Cardiac atrium fibroblast (primary cell): ENCODE measurements around the gene OMG. TPM values are rescaled to one million over a fixed set of nuclear protein-coding genes. Genes with fewer than 3 reads are reported as not detected.

Experiments
- total RNA-seq: library from RNA; depleted of rRNA; stranded (reverse); fragments of >200 nt; gene quantifications from 2 replicates; pipeline ENCODE4 v1.2.3, GENCODE V29; 2015

OMG gene, protein sequence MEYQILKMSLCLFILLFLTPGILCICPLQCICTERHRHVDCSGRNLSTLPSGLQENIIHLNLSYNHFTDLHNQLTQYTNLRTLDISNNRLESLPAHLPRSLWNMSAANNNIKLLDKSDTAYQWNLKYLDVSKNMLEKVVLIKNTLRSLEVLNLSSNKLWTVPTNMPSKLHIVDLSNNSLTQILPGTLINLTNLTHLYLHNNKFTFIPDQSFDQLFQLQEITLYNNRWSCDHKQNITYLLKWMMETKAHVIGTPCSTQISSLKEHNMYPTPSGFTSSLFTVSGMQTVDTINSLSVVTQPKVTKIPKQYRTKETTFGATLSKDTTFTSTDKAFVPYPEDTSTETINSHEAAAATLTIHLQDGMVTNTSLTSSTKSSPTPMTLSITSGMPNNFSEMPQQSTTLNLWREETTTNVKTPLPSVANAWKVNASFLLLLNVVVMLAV
- total RNA-seq = 0.36 TPM in 1 of 2 replicates, not detected in the other

GRCh38 chr17:31297090-31297489 is at the start of gene OMG:
Gene OMG, minus strand, starts transcription at chr17:31297239. Its CDS starts 908 bp downstream, at chr17:31296331.

GRCh38 chr17:31321481-31321880 is 24.4 kb upstream of the OMG start, which contains the start of gene EVI2A:
Gene EVI2A, minus strand, starts transcription at chr17:31321622. Its CDS starts 2,609 bp downstream, at chr17:31319013.

DNA sequence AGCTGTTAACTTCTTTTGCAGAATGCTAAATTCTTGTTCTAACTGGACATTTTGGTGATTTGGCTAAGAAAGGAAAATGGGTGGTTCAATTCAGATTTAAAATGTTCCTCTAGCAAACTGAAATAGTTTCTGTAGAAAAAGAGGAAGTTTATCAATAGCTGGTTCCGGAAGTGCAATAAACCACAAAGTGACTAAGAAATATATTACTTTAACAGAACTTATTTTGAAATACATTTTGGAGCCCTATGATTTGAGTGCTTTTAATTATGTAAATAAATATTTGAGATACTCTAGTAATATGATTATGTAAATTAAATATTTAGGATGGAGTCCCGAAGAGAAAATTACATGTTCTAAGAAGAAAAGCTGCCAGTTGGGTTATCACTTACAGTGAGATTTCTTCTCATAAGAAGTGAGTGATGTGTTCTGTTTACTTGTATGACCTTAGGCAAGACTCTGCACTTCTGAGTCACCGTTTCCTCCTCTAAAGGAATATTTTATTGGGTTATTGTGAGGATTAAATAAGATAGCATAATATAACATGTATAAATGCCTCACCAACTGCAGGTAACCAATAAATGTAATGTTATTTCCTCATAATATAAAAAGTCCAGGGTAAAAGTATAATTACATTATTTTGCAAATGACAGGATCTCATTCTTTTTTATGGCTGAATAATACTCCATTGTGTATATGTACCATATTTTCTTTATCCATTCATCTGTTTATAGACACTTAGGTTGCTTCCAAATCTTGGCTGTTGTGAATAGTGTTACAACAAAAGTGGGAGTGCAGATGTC is 17.1 kb upstream of the OMG start, which contains the start of gene EVI2B:
Gene EVI2B (minus strand): TSS at position 73 of the 800 bp plus-strand sequence. CDS start 8,445 bp downstream, outside the sequence.

Other genes starting within 250 kb of the OMG start
- gene NF1, start 202.3 kb downstream of the OMG start, total RNA-seq = 19.3 and 25.9 TPM in 2 replicates
- 0.18 TPM in 1 of 2 replicates, not detected in the other for gene EVI2B, start 16.8 kb upstream of the OMG start, total RNA-seq
- gene EVI2A, start 24.4 kb upstream of the OMG start, total RNA-seq = 0.32 and 0.90 TPM in 2 replicates
- under 0.01 TPM in 1 of 2 replicates, not detected in the other for gene RAB11FIP4, start 94.4 kb upstream of the OMG start, total RNA-seq